Progenitor cell of endocrine pancreas (in vitro differentiated cells): ENCODE measurements around the gene PYY. TPM values are rescaled to one million over a fixed set of nuclear protein-coding genes. Genes with fewer than 3 reads are reported as not detected.

Source experiments
- DNase-seq: peaks from one replicate; pipeline ENCODE4 v3.0.0; 2021; ENCODE audit warnings: low spot score; ENCODE audit not compliant: unreplicated experiment
- H3K27ac Mint-ChIP-seq: 2 replicates; pipeline ENCODE4 v1.8.0; 2021; ENCODE audit warnings: mild to moderate bottlenecking, moderate library complexity, mixed read lengths
- H3K27me3 Mint-ChIP-seq: 2 replicates; pipeline ENCODE4 v1.8.0; 2021; ENCODE audit warnings: mixed read lengths
- H3K36me3 Mint-ChIP-seq: 2 replicates; pipeline ENCODE4 v1.8.0; 2022; ENCODE audit warnings: mixed read lengths; ENCODE audit not compliant: insufficient read depth
- H3K4me1 Mint-ChIP-seq: 2 replicates; pipeline ENCODE4 v1.8.0; 2021; ENCODE audit warnings: low read depth, mixed read lengths
- H3K4me3 Mint-ChIP-seq: 2 replicates; pipeline ENCODE4 v1.8.0; 2021; ENCODE audit warnings: low read depth, mild to moderate bottlenecking, moderate library complexity, mixed read lengths
- H3K9me3 Mint-ChIP-seq: 2 replicates; pipeline ENCODE4 v1.8.0; 2021; ENCODE audit warnings: low read depth, mixed read lengths
- total RNA-seq: library from RNA; stranded (reverse); gene quantifications from 2 replicates; pipeline ENCODE4 v1.2.1, GENCODE V29; 2021
- TF ChIP-seq, protein P1 (sequence below): fragments of 200-600 bp; sonication (generic); IDR thresholded peaks from one replicate; pipeline ENCODE4 v1.5.0; 2021; ENCODE audit warnings: antibody characterized with exemption, mild to moderate bottlenecking; ENCODE audit not compliant: unreplicated experiment

PYY gene
- total RNA-seq, 1 donor from 2014 or later = 0.84 TPM

- H3K4me1 Mint-ChIP-seq = peaks cover 5% of the 10 kb centered on the region
- TF ChIP-seq, protein P1, sequence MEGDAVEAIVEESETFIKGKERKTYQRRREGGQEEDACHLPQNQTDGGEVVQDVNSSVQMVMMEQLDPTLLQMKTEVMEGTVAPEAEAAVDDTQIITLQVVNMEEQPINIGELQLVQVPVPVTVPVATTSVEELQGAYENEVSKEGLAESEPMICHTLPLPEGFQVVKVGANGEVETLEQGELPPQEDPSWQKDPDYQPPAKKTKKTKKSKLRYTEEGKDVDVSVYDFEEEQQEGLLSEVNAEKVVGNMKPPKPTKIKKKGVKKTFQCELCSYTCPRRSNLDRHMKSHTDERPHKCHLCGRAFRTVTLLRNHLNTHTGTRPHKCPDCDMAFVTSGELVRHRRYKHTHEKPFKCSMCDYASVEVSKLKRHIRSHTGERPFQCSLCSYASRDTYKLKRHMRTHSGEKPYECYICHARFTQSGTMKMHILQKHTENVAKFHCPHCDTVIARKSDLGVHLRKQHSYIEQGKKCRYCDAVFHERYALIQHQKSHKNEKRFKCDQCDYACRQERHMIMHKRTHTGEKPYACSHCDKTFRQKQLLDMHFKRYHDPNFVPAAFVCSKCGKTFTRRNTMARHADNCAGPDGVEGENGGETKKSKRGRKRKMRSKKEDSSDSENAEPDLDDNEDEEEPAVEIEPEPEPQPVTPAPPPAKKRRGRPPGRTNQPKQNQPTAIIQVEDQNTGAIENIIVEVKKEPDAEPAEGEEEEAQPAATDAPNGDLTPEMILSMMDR = no peak
- H3K4me3 Mint-ChIP-seq = peak overlapping the region; percentile 71
- no peaks in the 10 kb centered on the region for H3K9me3 Mint-ChIP-seq
- no peak overlapping the region for H3K27ac Mint-ChIP-seq
- no peaks in the 10 kb centered on the region for H3K36me3 Mint-ChIP-seq
- DNase-seq = no peak
- H3K27me3 Mint-ChIP-seq = peaks cover 67% of the 10 kb centered on the region
Observed at GRCh38 chr17:43906951-43907424, 46.8 kb downstream of the PYY start.

DNA sequence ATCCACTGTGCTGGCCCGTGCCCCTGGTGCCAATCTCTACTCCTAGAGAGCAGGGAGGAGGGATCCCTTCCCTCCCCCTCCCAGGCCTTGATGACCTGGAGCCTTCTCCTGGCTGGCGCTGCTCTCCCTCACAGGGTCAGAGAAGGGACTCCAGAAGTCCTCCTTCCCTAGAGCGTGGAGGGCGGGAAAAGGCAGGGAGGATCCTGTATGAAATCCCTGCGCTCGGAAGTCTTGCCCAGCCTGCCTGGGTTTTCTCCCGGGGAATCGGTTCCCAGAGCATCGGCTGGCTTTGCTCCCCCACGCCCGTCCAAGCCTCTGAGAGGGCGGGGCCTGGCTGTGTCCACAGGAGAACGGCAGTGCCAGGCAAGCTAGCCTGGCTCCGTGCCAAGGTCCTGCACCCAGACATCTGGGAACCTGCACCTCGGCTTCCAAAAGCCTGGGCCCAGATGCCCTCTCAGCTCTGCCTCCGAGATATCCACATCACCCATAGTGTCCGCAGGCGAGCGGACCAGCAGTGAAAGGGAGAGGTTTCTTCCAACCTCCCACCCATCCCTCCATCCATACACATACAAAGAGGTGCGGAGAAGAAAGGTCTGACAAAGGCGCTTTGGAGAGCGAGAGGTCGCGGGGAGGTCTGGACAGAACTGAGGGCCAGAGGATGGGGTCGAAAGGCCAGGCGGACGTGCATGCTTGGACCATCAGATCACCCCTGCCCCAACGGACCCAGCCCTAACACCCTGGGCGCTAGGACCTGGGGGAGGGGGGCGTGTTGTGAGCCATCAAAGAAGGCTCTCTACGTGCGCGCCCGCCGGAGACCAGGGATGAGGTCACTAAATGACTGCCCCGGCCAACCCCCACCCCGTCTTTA, 47.5 kb downstream of the PYY start:
- Mint-ChIP-seq H3K9me3 (no peaks in the 10 kb centered on the region), H3K4me1 (peaks cover 5% of the 10 kb centered on the region), H3K27ac (no peak overlapping the region), H3K27me3 (peaks cover 74% of the 10 kb centered on the region), H3K4me3 (peak overlapping the region; percentile 71), H3K36me3 (no peaks in the 10 kb centered on the region)
- TF ChIP-seq, protein P1 = no peak
- DNase-seq = peak; percentile 31

DNA sequence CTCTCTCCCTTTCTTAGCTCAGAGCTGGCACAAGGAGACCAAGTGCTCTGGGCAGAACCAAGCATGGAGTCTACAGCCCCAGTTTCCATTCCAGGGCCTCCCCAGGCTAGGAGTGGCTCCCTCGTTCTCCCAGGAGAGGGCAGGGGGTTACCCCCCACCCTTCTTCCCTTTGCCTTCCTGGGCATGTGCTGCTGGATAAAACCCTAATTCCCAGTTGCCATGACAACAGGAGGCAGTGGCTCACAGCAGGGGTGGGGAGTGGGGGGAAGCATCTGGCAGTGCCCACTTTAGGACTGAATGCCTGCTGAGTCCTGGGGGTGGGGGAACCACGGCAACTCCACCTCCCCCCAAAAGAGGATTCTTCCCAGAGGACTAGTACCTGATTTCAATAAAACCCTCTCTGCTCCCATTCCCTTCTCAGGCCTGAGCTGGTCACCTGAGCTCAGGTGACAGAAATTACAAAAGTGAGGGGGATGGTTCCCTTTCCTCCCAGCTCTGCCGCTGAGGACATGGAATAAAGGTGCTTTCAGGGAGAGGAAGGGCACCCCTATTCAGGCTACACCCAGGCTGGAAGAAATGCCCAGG, 48.2 kb downstream of the PYY start:
- Mint-ChIP-seq H3K4me1 (peaks cover 12% of the 10 kb centered on the region), H3K36me3 (no peaks in the 10 kb centered on the region), H3K27ac (no peak overlapping the region), H3K9me3 (no peaks in the 10 kb centered on the region), H3K4me3 (no peak overlapping the region), H3K27me3 (peaks cover 81% of the 10 kb centered on the region)
- no peak for DNase-seq
- TF ChIP-seq, protein P1 = no peak

Other genes starting within 250 kb of the PYY start
- gene SOST, start 195.1 kb downstream of the PYY start, total RNA-seq = 0.42 and 0.43 TPM in 2 replicates
- 58.0 and 58.3 TPM in 2 replicates for gene DUSP3, start 175.0 kb downstream of the PYY start, total RNA-seq
- gene CFAP97D1, start 173.5 kb downstream of the PYY start, total RNA-seq = 0.07 TPM in 1 of 2 replicates, not detected in the other
- 12.6 and 13.2 TPM in 2 replicates for gene MPP3, start 120.8 kb downstream of the PYY start, total RNA-seq
- gene CD300LG, start 106.8 kb downstream of the PYY start, total RNA-seq = not detected in 2 replicates
- 5.4 and 6.4 TPM in 2 replicates for gene MPP2, start 46.4 kb downstream of the PYY start, total RNA-seq
- gene PPY, start 11.5 kb downstream of the PYY start, total RNA-seq = 0.78 TPM in 1 of 2 replicates, not detected in the other
- gene NAGS, start 50.7 kb upstream of the PYY start, total RNA-seq = 0.69 and 0.89 TPM in 2 replicates
- gene TMEM101, start 61.0 kb upstream of the PYY start, total RNA-seq = 27.5 and 28.9 TPM in 2 replicates
- gene LSM12, start 112.7 kb upstream of the PYY start, total RNA-seq = 54.1 and 55.4 TPM in 2 replicates
- gene G6PC3, start 116.8 kb upstream of the PYY start, total RNA-seq = 57.3 and 58.7 TPM in 2 replicates
- 39.0 and 41.3 TPM in 2 replicates for gene HDAC5, start 169.7 kb upstream of the PYY start, total RNA-seq
- gene HROB, start 188.0 kb upstream of the PYY start, total RNA-seq = 10.1 and 12.8 TPM in 2 replicates
- 0.49 and 0.89 TPM in 2 replicates for gene ASB16, start 216.8 kb upstream of the PYY start, total RNA-seq
- 48.5 and 50.3 TPM in 2 replicates for gene TMUB2, start 233.0 kb upstream of the PYY start, total RNA-seq
- 117 and 135 TPM in 2 replicates for gene ATXN7L3, start 245.9 kb upstream of the PYY start, total RNA-seq